D721Med (cell line): ENCODE results near the gene CA10.

Experiments used
- DNase-seq: peaks from one replicate; pipeline ENCODE4 v3.0.0; 2011; ENCODE audit warnings: low spot score; ENCODE audit not compliant: insufficient read length
- FAIRE-seq: peaks from 2 replicates; lab custom pipeline; 2011; peaks lifted over from hg19 to GRCh38; lab: Jason Lieb, UNC
- CTCF ChIP-seq: IDR thresholded peaks from 2 replicates; pipeline ENCODE4 v1.5.1; 2012; ENCODE audit warnings: mild to moderate bottlenecking, control low read depth; ENCODE audit not compliant: insufficient read depth; ENCODE audit errors: missing control alignments

The CA10 gene

GRCh38 chr17:51722994-51723393 lies 435.5 kb downstream of the CA10 start:
- no peak for FAIRE-seq
- no peak for DNase-seq

GRCh38 chr17:51721730-51722129 lies 436.8 kb downstream of the CA10 start:
- DNase-seq (no peak), FAIRE-seq (no peak)
- no peak for TF ChIP-seq CTCF

More at GRCh38 chr17:51722994-51723393, 435.5 kb downstream of the CA10 start:
- no peak for TF ChIP-seq CTCF

- FAIRE-seq (no peak), DNase-seq (no peak)
- TF ChIP-seq CTCF, result no peak
These were observed 438.1 kb downstream of the CA10 start for GRCh38 chr17:51720439-51720838.

GRCh38 chr17:51718983-51719382 lies 439.5 kb downstream of the CA10 start:
- DNase-seq (no peak), FAIRE-seq (no peak)
- TF ChIP-seq CTCF, result no peak

- DNase-seq, result no peak
- TF ChIP-seq CTCF, result no peak
- FAIRE-seq, result no peak
These were observed 446.9 kb downstream of the CA10 start for GRCh38 chr17:51711581-51711980.

GRCh38 chr17:51710634-51710979 lies 447.9 kb downstream of the CA10 start:
- no peak for DNase-seq
- TF ChIP-seq CTCF, result no peak
- no peak for FAIRE-seq

GRCh38 chr17:51709694-51710633 lies 448.6 kb downstream of the CA10 start:
- TF ChIP-seq CTCF, result no peak
- FAIRE-seq (no peak), DNase-seq (no peak)
